ENCODE results near the gene SOST.

The SOST gene

GRCh38 chr17:43774304-43775250 lies 16.0 kb upstream of the SOST start:
- DNase-seq: no peak

GRCh38 chr17:43772877-43773648 lies 14.5 kb upstream of the SOST start:
- DNase-seq: peak; percentile 95

DNA sequence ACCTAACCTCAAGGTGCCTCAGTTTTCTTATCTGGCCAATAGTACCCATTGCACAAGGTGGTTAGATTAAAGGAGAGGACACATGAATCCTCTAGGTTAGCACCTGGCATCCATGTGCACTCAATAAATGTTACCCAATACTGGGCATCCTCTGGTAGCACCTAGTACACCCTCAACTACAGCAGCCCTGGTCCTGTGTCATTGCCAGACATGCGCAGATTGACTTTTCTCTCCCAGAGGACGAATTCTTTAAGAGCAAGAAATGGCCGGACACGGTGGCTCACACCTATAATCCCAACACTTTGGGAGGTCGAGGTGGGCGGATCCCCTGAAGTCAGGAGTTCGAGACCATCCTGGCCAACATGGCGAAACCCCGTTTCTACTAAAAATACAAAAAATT lies 12.9 kb upstream of the SOST start:
- DNase-seq: no peak

DNA sequence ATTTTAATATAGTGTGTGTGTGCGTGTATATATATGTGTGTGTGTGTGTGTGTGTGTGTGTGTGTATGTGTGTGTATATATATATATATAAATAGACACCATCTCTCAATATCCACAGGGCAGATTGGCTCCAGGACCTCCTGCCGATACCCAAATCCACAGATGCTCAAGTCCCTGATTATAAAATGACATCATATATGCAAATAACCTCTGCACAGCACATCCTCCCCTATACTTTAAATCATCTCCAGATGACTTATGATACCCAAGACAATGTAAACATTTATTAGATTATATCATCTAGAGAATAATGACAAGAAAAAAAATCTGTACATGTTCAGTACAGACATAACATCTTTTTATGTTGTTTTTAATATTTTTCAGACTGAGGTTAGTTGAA lies 12.4 kb upstream of the SOST start:
- no peak for DNase-seq

GRCh38 chr17:43769859-43770258 lies 11.3 kb upstream of the SOST start:
- DNase-seq: no peak

DNA sequence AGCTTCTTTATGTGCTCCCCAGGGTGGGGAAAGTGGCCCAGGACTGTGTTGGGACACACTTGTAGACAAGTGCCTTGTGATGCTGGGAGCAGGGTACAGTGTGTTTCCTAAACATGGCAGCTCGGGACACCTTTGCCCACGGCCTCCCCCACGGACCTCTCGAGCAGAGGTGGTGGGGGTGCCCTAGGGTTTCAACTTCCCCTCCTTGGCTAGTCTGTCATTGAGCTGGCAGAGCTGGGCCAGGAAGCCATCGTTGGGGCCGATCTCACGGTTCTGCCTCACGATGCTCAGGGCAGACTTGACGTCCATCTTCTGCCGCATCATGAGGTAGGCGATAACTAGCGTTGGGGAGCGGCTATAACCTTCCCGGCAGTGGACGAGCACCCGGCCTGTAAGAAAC lies 10.8 kb upstream of the SOST start:
- no peak for DNase-seq

DNA sequence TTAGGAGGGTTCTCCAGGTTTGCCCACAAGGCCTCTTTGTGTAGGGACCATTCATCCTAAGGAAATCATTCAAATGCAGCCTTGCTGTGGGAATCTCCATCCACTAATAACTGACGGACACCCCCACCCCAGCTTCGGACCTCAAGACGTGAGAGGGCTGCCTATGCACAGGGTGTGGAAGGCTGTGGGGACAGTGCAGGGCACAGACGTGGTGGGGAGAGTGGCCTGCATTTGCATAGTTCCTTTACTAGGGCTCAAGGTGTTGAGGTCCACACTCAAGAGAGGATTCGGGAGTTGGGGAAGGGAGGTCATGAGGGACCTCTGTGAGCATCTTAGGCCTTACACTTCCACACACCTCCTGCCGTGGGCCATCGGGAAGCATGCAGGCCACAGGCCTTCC lies 10.4 kb upstream of the SOST start:
- DNase-seq: no peak

DNA sequence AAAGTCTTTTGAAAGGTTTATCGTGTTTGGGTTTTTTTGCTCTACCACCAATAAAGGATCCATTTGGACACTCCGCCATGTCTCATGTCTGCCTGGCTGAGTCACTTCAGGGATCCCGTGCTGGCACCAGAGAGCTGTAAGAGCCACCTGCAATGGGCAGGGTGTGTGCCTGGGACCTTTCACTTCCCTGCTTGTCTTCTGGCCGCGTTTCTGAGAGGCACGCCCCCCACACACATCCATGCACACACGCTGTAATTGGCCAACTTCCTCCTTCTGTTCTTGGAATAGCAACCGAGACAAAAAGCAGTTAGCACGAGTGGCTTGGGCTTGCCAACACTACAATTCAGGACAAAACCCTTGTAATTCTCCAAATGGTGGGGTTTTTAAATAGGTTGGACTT lies 9.8 kb upstream of the SOST start:
- peak; percentile 72 for DNase-seq

GRCh38 chr17:43767713-43768059 lies 9.1 kb upstream of the SOST start:
- DNase-seq: no peak

- DNase-seq: no peak
Measured at GRCh38 chr17:43767053-43767712, 8.6 kb upstream of the SOST start.

DNA sequence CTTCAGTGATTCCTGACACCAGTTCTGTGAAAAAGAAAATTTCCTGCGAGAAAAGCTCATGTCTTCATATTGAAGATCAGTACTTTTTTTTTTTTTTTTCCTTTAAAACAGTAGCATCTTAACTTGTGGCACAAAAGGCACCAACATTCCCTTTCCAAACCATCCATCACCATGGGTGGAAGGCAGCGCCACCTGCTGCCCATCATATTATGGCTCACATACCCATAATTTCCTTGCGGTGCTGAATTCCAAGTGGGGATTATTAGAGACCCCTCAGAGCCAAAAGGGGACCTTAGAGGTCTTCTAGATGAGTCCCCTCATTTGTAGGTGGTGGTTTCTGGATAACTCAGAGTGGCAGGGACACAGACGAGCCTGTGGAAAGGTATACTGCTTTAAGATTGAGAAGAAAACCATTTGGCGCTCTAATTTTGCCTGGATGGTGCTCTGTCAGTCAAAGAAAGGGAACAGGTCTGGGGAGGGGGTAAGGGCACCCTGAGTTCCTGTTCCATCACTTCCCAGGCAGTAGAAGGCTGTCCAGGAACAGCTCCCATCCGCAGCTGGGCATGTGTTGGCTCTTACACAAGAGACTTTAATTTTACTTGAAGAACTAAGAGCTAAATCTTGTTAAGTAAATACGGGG lies 7.9 kb upstream of the SOST start:
- DNase-seq: peak; percentile 76

- peak; percentile 92 for DNase-seq
Measured at GRCh38 chr17:43760254-43760852, 1.8 kb upstream of the SOST start.

DNA sequence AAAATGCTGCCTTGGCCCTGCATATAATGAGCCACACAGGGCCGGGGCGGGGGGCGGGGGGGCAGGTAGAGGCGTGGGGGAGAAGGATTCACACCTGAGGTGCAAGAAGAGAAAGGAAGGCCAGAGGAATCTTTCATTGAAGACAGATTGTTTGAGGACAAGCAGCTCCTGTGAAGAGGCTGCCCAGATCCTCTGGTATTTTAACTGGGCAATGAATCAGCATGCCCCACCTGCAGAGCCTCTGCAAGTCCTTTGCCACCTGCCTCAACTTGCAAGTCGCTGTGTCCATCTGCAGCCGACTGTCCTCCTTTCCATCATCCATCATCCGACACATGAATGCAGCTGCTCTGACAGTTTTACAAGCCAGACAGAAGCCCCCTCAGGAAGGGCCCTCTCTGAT lies 1.2 kb upstream of the SOST start:
- DNase-seq: no peak

DNA sequence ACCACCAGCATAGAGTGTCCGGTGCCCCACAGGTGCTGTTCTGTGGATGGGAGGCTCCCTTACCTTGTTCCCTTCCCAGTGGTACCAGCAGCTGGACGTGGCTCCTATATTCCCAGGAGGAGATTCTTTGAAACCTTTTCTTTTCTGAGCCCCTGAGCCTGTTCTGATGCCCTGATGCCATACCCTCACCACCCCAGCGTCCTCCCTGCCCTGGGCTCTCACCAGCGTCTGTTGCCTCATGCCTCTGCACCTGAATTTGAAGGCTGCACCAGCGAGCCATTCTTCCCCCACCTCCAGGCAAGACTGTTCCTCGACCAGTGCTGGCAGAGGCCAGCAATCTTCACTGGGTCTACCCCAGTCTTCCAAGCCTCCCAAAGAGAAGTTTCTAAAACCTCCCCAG lies 505 bp downstream of the SOST start:
- DNase-seq: no peak

GRCh38 chr17:43757171-43757660 lies 1.4 kb downstream of the SOST start:
- DNase-seq: no peak

GRCh38 chr17:43756201-43756600 lies 2.4 kb downstream of the SOST start:
- no peak for DNase-seq

DNA sequence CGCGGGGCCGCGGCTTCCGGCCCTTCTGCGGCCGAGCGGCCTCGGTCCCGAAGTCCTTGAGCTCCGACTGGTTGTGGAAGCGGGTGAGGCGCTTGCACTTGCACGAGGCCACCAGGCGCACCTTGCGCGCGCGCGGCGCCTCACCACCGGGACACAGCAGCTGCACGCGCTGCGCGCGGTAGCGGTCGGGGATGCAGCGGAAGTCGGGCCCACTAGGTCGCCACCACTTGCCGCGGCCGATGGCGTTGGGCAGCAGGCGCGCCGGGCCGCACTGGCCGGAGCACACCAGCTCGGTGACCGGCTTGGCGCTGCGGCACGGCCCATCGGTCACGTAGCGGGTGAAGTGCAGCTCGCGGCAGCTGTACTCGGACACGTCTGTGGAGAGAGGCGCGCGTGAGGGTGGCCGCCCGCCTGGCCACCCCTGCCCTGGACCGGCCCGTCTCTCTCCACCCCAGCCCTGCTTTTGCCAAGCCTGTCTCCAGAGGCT lies 3.2 kb downstream of the SOST start:
- DNase-seq: peak; percentile 24

DNA sequence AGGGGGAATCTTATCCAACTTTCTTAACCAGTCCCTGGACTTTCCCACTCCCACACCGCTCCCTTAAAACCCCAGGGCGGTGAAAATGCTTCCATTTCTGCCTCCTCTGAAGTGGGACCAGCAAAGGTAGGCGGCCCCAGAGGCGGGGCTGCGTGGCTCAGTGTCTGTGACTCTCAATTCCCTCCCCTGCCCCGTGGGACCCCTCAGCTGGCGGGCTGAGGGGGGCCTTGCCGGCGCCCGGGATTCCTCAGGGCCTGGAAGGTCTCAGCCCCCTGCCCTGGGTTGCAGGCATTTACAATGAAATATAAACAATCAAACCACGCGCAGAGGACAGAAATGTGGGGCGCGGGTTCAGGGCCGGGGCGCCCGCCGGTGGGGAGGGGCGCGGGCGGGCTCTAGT lies 3.6 kb downstream of the SOST start:
- no peak for DNase-seq

DNA sequence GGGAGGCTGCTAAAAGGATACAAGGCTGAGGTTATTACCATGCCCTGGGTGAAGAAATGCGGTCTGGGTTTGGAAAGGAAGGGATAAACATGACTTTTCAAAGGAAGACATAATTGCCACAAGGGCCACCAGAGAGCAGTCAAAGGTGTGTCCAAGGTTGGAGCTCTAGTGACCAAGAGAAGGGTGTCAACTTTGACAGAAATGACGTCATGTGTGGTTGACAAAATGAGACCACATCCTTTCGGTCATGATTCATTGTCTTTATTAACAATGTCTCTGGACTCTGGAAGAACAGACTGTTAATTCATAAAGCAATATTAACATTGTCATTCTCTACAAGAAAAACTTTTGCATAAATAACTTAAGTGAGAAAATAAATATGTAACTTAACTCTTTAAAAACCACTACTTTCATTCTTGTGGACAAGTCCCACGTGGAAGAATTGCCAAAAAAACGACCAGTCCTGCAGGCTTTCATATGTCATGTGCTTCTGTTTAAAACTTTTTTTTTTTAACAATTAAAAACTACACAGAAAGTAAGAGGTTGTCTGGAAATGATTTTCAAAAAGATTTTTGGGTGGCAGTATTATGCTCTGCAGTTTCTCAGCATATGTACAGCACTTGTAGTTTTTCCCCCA lies 5.0 kb downstream of the SOST start:
- DNase-seq: peak; percentile 29

DNA sequence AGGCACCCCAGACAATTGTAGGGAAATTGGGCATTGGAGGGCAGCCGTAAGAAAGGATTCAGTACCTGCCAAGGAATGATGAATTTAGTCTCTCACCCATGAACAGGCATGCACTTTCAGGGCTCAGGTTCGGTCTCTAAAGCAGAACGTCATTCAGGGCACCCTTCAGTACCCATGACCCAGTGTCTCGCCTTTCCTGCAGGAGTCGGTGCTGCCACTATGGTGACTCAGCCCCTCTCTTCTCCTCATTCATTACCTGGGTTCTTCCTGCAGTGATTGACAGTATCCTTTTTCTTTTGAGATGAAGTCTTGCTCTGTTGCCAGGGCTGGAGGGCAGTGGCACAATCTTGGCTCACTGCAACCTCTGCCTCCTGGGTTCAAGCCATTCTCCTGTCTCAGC lies 8.4 kb downstream of the SOST start:
- no peak for DNase-seq

DNA sequence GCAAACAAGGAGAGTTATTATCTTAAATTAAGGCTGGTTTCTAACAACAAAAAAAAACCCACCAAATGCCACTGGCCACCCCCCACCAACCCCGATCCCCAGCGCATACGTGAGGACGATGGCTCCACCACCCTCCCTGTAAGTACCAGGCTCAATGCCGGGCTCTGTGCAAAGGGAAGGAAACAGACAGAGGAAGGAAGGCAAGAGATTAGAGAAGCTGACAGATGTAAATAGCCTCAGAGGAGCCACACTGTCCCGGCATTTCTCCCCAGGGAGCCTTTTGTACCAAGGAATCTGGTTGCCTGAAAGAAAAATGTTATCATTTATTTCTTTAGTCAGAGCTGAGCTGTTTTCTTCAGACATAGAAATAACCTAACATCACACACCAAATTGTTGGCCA lies 13.1 kb downstream of the SOST start:
- DNase-seq: no peak

DNA sequence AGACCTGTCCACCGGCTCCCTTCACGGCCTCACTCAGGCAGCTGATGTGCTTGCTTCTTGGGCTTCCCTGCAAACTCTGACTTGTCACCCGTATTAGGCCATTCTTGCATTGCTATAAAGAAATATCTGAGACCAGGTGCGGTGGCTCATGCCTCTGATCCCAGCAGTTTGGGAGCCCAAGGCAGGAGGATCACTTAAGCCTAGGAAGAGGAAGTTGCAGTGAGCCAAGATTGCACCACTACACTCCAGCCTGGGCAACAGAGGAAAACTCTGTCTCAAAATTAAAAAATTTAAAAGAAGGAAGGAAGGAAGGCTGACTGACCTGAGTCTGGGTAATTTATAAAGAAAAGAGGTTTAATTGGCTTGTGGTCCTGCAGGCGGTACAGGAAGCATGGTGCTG lies 17.0 kb downstream of the SOST start:
- DNase-seq: no peak
